Panc1 (cell line): ENCODE measurements around the gene DDX24. TPM values are rescaled to one million over a fixed set of nuclear protein-coding genes. Genes with fewer than 3 reads are reported as not detected.
A peak's percentile ranks its signal among the peaks of the same experiment; 100 is the strongest.

ENCODE experiments used
- ATAC-seq: fragments of 200-7000 bp; cut with Tn5 transposase; 2 replicates; pipeline ENCODE4 v1.9.1; 2020; ENCODE audit warnings: mild to moderate bottlenecking, moderate library complexity
- BruUV-seq: library from RNA; stranded (reverse); fragments of 400-500 nt; replicated peaks from 2 replicates; lab custom pipeline; 2021; lab: Mats Ljungman, UMichigan
- CTCF ChIA-PET: fragments of 300-600 bp; sonication (Branson Sonifier 250); formaldehyde crosslinking; loops from one replicate; lab custom pipeline; 2022; ENCODE audit warnings: antibody characterized with exemption; lab: Charles Lee
- POLR2A ChIA-PET: fragments of 300-600 bp; sonication (Branson Sonifier 250); formaldehyde crosslinking; loops from one replicate; lab custom pipeline; 2022; ENCODE audit warnings: antibody characterized with exemption; lab: Charles Lee
- DNase-seq: peaks from one replicate; pipeline ENCODE4 v3.0.0-alpha.2; 2010; ENCODE audit warnings: low read depth, low spot score
- H3K27ac ChIP-seq: 2 replicates; pipeline ENCODE4 v1.5.1; 2011; ENCODE audit warnings: mild to moderate bottlenecking, low read length, inconsistent platforms
- H3K27me3 ChIP-seq: fragments of 200-500 bp; sonication (Bioruptor generic); 2 replicates; pipeline ENCODE4 v1.6.0; 2014; ENCODE audit warnings: low read length, inconsistent platforms; ENCODE audit not compliant: control insufficient read depth, insufficient read depth
- H3K36me3 ChIP-seq: fragments of 200-500 bp; sonication (Bioruptor generic); 2 replicates; pipeline ENCODE4 v1.5.1; 2014; ENCODE audit warnings: inconsistent platforms, mild to moderate bottlenecking, low read length, moderate library complexity; ENCODE audit not compliant: control insufficient read depth, insufficient read depth
- H3K4me1 ChIP-seq: 2 replicates; pipeline ENCODE4 v1.5.1; 2011; ENCODE audit warnings: inconsistent platforms, mild to moderate bottlenecking, low read length, moderate library complexity; ENCODE audit not compliant: control insufficient read depth, insufficient read depth
- H3K4me3 ChIP-seq, 2 experiments: 2 replicates each; pipeline ENCODE4 v1.5.1; 2011 to 2012; ENCODE audit warnings: low read depth in 2 of 2, low read length in 2 of 2, mild to moderate bottlenecking in 2 of 2, inconsistent platforms in 1 of 2, moderate library complexity in 1 of 2
- H3K9me3 ChIP-seq: fragments of 200-500 bp; sonication (Bioruptor generic); 2 replicates; pipeline ENCODE4 v1.5.1; 2014; ENCODE audit warnings: low read depth, mild to moderate bottlenecking, inconsistent platforms, low read length, moderate library complexity; ENCODE audit not compliant: control insufficient read depth, insufficient read depth
- CTCF ChIP-seq: fragments of 450-650 bp; IDR thresholded peaks from 2 replicates; pipeline ENCODE4 v1.5.1; 2017; ENCODE audit warnings: mild to moderate bottlenecking
- POLR2AphosphoS5 ChIP-seq: IDR thresholded peaks from 2 replicates; pipeline ENCODE4 v1.6.1; 2012; ENCODE audit warnings: mild to moderate bottlenecking, low read depth, low read length, moderate library complexity
- REST ChIP-seq, 2 experiments: IDR thresholded peaks; 2 replicates each; pipeline ENCODE4 v1.6.1; 2011 to 2012; ENCODE audit warnings: low read depth in 2 of 2, control low read depth in 1 of 2, low read length in 1 of 2, mild to moderate bottlenecking in 1 of 2, moderate library complexity in 1 of 2; ENCODE audit not compliant: insufficient read depth in 1 of 2
- SIN3A ChIP-seq: IDR thresholded peaks from 2 replicates; pipeline ENCODE4 v1.6.1; 2012; ENCODE audit warnings: low read depth, mild to moderate bottlenecking, low read length, moderate library complexity, borderline replicate concordance; ENCODE audit not compliant: insufficient read depth
- TCF7L2 ChIP-seq: IDR thresholded peaks from 2 replicates; pipeline ENCODE4 v1.6.1; 2011; ENCODE audit warnings: mild to moderate bottlenecking, low read depth, low read length, inconsistent platforms
- in situ Hi-C: cut with HindIII; loops from 2 replicates; pipeline ENCODE4 v1.10.0; 2016; ENCODE audit warnings: low sequenced_read_pairs, low pct_unique_long_range_greater_than_20kb
- intact Hi-C: fragments of 100-400 bp; cut with micrococcal nuclease; formaldehyde crosslinking; loops from one replicate; pipeline ENCODE4 v1.10.0; 2022; ENCODE audit not compliant: unreplicated experiment
- total RNA-seq: library from RNA; stranded (reverse); gene quantifications from one replicate; pipeline ENCODE4 v1.2.1, GENCODE V29; 2021; ENCODE audit not compliant: unreplicated experiment

DDX24 gene
- total RNA-seq, 1 experiment from 2014 or later: 103 TPM

- intact Hi-C loops: no loop called here
- in situ Hi-C loops: no loop called here
- no peak overlapping the region for H3K4me3 ChIP-seq
- no peak for ATAC-seq
- H3K4me1 ChIP-seq: no peaks in the 10 kb centered on the region
- no TSS peak for BruUV-seq
- ChIA-PET POLR2A (no interaction called here), CTCF (no interaction called here)
- no peak overlapping the region for H3K27ac ChIP-seq
- no peaks in the 10 kb centered on the region for H3K9me3 ChIP-seq
- TF ChIP-seq SIN3A: no peak
- H3K27me3 ChIP-seq: no peaks in the 10 kb centered on the region
- DNase-seq: no peak
- H3K36me3 ChIP-seq: no peaks in the 10 kb centered on the region; the same call in 1 of the 2 replicates
Measured at GRCh38 chr14:94044476-94045091, 36.4 kb downstream of the DDX24 start.

- no peaks in the 10 kb centered on the region; the same call in 1 of the 2 replicates for H3K36me3 ChIP-seq
- no peaks in the 10 kb centered on the region for H3K27me3 ChIP-seq
- ATAC-seq (0 out of 2 replicates have a peak, but pooled peaks have one; percentile 27), DNase-seq (no peak)
- no peaks in the 10 kb centered on the region for H3K9me3 ChIP-seq
- no peak overlapping the region for H3K4me3 ChIP-seq
- in situ Hi-C loops (no loop called here), intact Hi-C loops (no loop called here)
- ChIA-PET POLR2A (no interaction called here), CTCF (no interaction called here)
- no peak overlapping the region for H3K27ac ChIP-seq
- H3K4me1 ChIP-seq: no peaks in the 10 kb centered on the region
- TF ChIP-seq REST (IDR thresholded peaks at IDR 0.05; ENCODE audit: insufficient read depth in 1 of 2, low read depth in 2 of 2, low read length in 1 of 2): no peak
- TF ChIP-seq TCF7L2: no peak
- TF ChIP-seq SIN3A: no peak
- TF ChIP-seq POLR2AphosphoS5: no peak
- TF ChIP-seq CTCF: no peak
- BruUV-seq: no TSS peak
Measured at GRCh38 chr14:94043756-94044475, 37.1 kb downstream of the DDX24 start.
